Ovary (tissue), 3 donors: ENCODE measurements around the gene ATP6V0A1.

Source experiments
- CTCF ChIP-seq, 3 donors: fragments of 450-650 bp in 2 of 3; fragments of 200-600 bp in 1 of 3; IDR thresholded peaks; one replicate each; pipeline versions ENCODE4 v1.5.1 to v1.8.0; 2016 to 2022; ENCODE audit warnings: antibody characterized with exemption in 3 of 3, mild to moderate bottlenecking in 1 of 3
- POLR2A ChIP-seq: fragments of 450-650 bp; IDR thresholded peaks from one replicate; pipeline ENCODE4 v1.6.1; 2017; ENCODE audit warnings: antibody characterized with exemption, mild to moderate bottlenecking, moderate library complexity
- donor health status: DM: no; HTN: no; CAD: no.

- no peak for TF ChIP-seq CTCF (IDR thresholded peaks at IDR 0.05)
- TF ChIP-seq POLR2A, result no peak
These were observed 107.7 kb downstream of the ATP6V0A1 start for GRCh38 chr17:42566215-42566882.
